Activated CD8-positive, alpha-beta T cell treated with anti-CD3 and anti-CD28 coated beads, Interleukin-2, amount 10 ng/mL, durations not matched to agents 7 days and 5 days (primary cell): ENCODE results near the gene SLC6A17. TPM values are rescaled to one million over a fixed set of nuclear protein-coding genes. Genes with fewer than 3 reads are reported as not detected.

Experiments used
- ATAC-seq: fragments of 150-1000 bp; cut with Tn5 transposase; one replicate; pipeline ENCODE4 v1.10.0; 2021; ENCODE audit warnings: moderate library complexity
- CTCF ChIA-PET: fragments of 350-600 bp; sonication (Branson Sonifier 250); formaldehyde crosslinking; loops from one replicate; lab custom pipeline; 2021; ENCODE audit warnings: antibody characterized with exemption; lab: Charles Lee
- POLR2A ChIA-PET: fragments of 350-600 bp; sonication (Branson Sonifier 250); formaldehyde crosslinking; loops from one replicate; lab custom pipeline; 2021; ENCODE audit warnings: antibody characterized with exemption; lab: Charles Lee
- DNase-seq: peaks from one replicate; pipeline ENCODE4 v3.0.0-alpha.2; 2020
- H3K27ac Mint-ChIP-seq: one replicate; pipeline ENCODE4 v1.8.0; 2021; ENCODE audit warnings: mild to moderate bottlenecking, mixed read lengths
- H3K27me3 Mint-ChIP-seq: one replicate; pipeline ENCODE4 v1.8.0; 2021; ENCODE audit warnings: low read depth, mixed read lengths
- H3K36me3 Mint-ChIP-seq: one replicate; pipeline ENCODE4 v1.8.0; 2021; ENCODE audit warnings: low read depth, mixed read lengths
- H3K4me1 Mint-ChIP-seq: one replicate; pipeline ENCODE4 v1.8.0; 2021; ENCODE audit warnings: low read depth, mixed read lengths
- H3K4me3 Mint-ChIP-seq: one replicate; pipeline ENCODE4 v1.8.0; 2021; ENCODE audit warnings: mild to moderate bottlenecking, mixed read lengths
- H3K9me3 Mint-ChIP-seq: one replicate; pipeline ENCODE4 v1.8.0; 2022; ENCODE audit warnings: mixed read lengths; ENCODE audit not compliant: insufficient read depth
- total RNA-seq, 2 experiments: library from RNA; stranded (reverse); gene quantifications; one replicate each; pipeline ENCODE4 v1.2.3, GENCODE V29; 2021

The SLC6A17 gene
- total RNA-seq, result not detected

DNA sequence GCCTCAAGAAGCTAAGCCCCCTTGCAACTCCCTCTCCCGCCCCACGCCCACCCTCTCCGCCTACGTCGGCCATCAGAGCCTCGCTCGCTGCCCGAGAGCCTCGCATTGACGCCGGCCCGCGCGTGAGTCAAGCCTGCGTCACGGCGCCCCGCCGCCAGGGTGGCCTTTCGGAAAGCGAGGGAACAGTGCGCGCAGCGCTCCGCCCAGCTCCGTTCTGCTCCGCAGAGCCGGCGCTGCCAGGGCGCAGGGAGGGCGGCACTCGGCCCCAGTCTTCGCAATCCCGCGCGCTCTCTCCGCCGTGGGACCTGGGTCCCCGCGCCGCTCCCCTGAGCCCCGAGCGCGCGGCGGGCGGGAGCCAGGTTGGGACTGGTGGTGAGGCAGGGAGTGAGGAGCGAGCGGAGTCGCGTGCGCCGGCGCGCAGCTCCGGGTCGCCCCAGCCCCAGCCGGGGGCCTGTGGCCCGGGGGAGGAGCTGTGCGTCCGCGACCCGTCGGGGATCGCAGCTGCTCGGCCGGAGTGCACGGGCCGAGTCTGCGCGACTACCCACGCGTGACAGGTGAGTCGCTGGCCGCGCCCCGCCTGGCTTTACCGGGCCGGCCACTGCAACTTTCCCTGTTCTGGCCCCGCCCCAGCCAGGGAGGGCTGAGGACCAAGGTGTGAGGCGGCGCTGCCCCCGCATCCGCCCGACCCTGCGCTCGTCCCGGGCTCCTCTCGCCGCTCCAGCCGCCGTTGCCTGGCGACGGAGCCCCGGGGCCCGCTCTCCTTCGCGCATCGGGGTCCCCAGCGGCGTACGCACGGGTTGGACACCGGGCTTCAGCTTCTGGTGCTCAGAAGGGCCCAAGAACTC is at the start of gene SLC6A17:
TSS of gene SLC6A17 (plus strand) at position 165 of the 845 bp plus-strand sequence. CDS start 16,436 bp downstream, outside the sequence.
- Mint-ChIP-seq H3K36me3 (no peaks in the 10 kb centered on the region), H3K27me3 (peaks cover 40% of the 10 kb centered on the region), H3K4me1 (peaks cover 2% of the 10 kb centered on the region), H3K4me3 (no peak within 1 kb of the TSS), H3K27ac (no peak within 1 kb of the TSS), H3K9me3 (no peaks in the 10 kb centered on the region)
- ChIA-PET CTCF (interaction anchor here (1.0 kb wide), 1 partner anchor 27 kb away, joined by 3 read pairs; no protein-coding TSS in a partner anchor), POLR2A (no interaction called here)
- ATAC-seq, result peak; percentile 76
- peak; percentile 25 for DNase-seq

DNA sequence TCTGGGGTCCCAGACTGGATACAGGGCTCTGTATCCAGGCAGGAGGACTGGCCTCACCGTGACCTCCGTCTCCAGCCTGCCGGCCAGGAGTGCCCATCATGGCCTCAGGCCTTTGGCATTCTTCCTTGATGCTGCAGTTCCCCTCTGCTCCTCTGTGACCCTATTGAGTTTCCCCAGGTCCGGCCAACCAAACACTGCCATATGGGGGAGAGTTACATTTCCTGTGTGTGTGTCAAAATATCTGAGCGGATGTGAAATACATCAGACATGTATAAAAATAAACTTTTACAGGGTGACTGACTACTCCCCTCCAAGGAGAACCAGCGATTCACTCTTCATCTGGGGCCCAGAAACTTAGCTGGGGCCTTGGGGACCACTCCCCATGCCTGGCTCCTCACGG is 48.2 kb upstream of the SLC6A17 start:
- Mint-ChIP-seq H3K4me3 (no peak overlapping the region), H3K27me3 (peaks cover 2% of the 10 kb centered on the region)
- POLR2A ChIA-PET, result no interaction called here

DNA sequence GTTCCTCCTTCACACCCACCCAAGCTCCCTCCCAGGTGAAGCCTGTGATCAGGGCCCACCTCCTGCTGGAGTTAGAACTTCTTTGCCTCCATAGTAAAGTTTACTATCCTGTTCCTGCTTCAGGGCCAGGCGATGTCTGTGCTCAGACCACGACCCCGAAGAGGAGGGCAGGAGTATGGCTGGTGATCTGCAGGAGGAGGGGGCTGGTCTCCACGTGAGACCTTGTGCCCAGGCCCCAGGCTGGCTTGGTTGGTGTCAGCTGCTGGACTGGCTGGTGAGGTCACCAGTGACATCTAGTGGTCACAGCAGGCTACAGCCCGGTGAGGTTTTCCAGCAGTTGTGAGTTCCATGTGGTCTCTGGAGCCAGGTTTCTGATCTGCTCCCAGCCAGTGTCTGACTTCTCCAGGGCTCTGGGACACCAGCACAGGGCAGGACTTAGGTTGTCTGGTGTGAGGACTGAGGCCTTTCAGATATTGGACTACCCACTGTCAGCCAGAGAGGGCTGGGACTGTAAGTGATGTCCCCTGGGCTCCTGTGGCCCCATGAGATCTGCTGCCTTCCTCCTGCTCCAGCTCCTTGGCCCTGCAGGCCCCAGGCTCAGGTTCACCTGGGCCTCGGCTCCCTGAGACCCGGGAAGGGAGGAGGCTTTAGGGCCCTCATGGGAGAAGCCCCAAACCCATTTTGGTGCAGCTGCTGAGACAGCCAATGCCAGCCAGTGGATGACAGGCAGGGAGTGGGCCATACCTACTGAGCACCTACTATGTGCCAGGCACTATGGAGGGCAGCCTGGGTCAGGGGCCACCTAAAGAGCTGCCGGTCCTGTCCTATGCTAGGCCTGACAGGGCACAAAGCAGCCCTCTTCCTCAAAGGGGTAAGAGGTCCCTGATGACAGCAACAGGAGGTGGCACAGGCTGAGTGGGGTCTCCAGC is 44.0 kb upstream of the SLC6A17 start:
- ChIA-PET POLR2A (no interaction called here), CTCF (interaction anchor here (0.8 to 7.7 kb wide), 15 partner anchors 9 to 466 kb away, joined by 3 to 63 read pairs (median 6); no protein-coding TSS in a partner anchor)
- peak; percentile 77 for ATAC-seq
- Mint-ChIP-seq H3K27ac (no peak overlapping the region), H3K4me3 (no peak overlapping the region), H3K4me1 (no peaks in the 10 kb centered on the region), H3K27me3 (peaks cover 8% of the 10 kb centered on the region), H3K36me3 (no peaks in the 10 kb centered on the region), H3K9me3 (no peaks in the 10 kb centered on the region)
- peak; percentile 70 for DNase-seq

More for the DNA sequence above, 48.2 kb upstream of the SLC6A17 start:
- no peaks in the 10 kb centered on the region for H3K36me3 Mint-ChIP-seq
- ATAC-seq (no peak), DNase-seq (no peak)
- no peak overlapping the region for H3K27ac Mint-ChIP-seq
- H3K9me3 Mint-ChIP-seq, result no peaks in the 10 kb centered on the region
- no peaks in the 10 kb centered on the region for H3K4me1 Mint-ChIP-seq
- CTCF ChIA-PET, result interaction anchor here (0.9 to 7.7 kb wide), 6 partner anchors 11 to 106 kb away, joined by 3 to 63 read pairs (median 10); no protein-coding TSS in a partner anchor

DNA sequence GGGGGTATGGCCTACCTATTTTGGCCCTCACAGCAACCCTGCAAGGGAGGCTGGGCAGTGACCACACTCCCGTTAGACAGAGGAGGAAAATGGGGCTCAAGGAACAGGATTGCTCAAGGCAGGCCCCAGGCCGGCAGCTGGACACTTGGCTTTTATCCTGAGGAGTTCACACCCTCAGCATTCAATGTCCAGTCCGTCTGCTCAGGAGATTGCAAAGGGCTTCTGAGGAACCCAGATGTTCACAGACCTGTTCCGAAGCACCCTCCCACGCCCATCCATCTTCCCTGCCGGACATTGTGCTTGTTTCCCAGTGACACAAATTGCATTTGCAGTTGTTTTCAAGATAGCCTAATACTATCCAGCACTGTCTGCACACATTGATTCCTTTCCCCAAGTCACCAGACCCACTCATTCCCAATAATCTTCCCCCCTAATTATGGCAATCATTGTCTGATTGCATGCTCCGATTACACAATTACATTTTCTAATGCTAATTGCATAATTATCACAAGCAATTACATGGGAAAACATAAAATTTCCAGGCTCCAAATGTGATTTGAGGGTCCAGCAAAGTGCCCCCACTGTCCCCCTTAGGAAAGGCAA is 42.3 kb upstream of the SLC6A17 start:
- ChIA-PET CTCF (interaction anchor here (0.8 to 3.3 kb wide), 3 partner anchors 17 to 54 kb away, joined by 3 to 16 read pairs (median 3); no protein-coding TSS in a partner anchor), POLR2A (no interaction called here)
- peaks cover 7% of the 10 kb centered on the region for H3K27me3 Mint-ChIP-seq
- no peak for ATAC-seq
- no peak overlapping the region for H3K27ac Mint-ChIP-seq
- no peaks in the 10 kb centered on the region for H3K36me3 Mint-ChIP-seq
- H3K4me1 Mint-ChIP-seq, result no peaks in the 10 kb centered on the region
- no peak overlapping the region for H3K4me3 Mint-ChIP-seq
- no peak for DNase-seq
- H3K9me3 Mint-ChIP-seq, result no peaks in the 10 kb centered on the region

DNA sequence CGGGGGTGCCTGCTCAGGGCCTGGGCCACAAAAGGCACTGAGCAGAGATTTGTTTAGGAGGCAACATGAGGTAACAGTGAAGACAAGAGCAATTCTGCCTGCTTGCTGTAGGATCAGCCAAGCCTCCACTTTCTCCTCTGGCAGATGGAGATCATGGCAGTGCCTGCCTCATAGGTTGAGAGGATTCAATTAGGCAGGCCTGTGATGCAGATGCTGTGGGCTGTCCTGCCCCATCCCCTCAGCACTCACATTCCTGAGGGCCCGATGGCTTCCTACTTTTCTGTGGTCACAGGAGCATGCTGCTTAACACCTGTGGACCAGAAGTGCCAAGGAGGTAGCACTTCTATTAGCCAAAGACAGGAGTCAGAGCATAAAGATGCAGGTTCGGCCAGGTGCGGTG is 39.2 kb upstream of the SLC6A17 start:
- Mint-ChIP-seq H3K4me1 (no peaks in the 10 kb centered on the region), H3K27ac (no peak overlapping the region), H3K27me3 (peaks cover 11% of the 10 kb centered on the region), H3K9me3 (no peaks in the 10 kb centered on the region), H3K36me3 (no peaks in the 10 kb centered on the region), H3K4me3 (no peak overlapping the region)
- ATAC-seq (no peak), DNase-seq (no peak)
- POLR2A ChIA-PET, result no interaction called here
- CTCF ChIA-PET, result interaction anchor here (3.3 kb wide), 1 partner anchor 23 kb away, joined by 16 read pairs; no protein-coding TSS in a partner anchor

DNA sequence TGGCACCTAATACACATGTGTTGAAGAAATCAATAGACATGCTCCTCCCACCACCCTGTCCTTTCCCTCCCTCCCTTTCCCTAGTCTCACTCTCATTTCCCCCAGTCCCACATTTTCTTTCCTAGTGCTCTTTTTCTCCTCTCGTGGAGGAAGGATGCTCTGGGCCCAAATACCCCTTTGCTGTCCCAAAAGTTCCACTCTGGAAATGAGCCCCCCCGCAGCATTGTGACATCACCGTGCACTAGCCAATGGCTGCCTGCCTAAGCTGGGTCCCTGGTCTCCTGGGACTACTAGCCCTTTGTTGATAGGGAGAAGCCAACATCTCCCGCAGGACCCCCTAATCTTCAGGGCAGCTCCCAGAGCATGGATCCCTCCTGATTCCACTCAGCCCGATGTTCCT is 38.2 kb upstream of the SLC6A17 start, which contains the start of gene UBL4B:
TSS of gene UBL4B (plus strand) at position 301 of the 400 bp plus-strand sequence. CDS start at position 393, 92 bp downstream.
- Mint-ChIP-seq H3K4me3 (no peak within 1 kb of the TSS), H3K27ac (no peak within 1 kb of the TSS), H3K27me3 (peaks cover 11% of the 10 kb centered on the region), H3K9me3 (no peaks in the 10 kb centered on the region), H3K4me1 (no peaks in the 10 kb centered on the region), H3K36me3 (no peaks in the 10 kb centered on the region)
- ChIA-PET POLR2A (no interaction called here), CTCF (interaction anchor here (1.7 kb wide), 1 partner anchor 24 kb away, joined by 4 read pairs; no protein-coding TSS in a partner anchor)
- DNase-seq (no peak), ATAC-seq (no peak)

DNA sequence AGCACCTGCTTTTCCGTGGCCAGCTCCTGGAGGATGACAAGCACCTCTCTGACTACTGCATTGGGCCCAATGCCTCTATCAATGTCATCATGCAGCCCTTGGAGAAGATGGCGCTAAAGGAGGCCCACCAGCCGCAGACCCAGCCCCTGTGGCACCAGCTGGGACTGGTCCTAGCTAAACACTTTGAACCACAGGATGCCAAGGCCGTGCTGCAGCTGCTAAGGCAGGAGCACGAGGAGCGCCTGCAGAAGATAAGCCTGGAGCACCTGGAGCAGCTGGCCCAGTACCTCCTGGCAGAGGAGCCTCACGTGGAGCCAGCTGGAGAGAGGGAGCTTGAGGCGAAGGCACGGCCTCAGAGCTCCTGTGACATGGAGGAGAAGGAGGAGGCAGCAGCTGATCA is 37.6 kb upstream of the SLC6A17 start:
- H3K27ac Mint-ChIP-seq, result no peak overlapping the region
- DNase-seq (no peak), ATAC-seq (no peak)
- CTCF ChIA-PET, result interaction anchor here (1.7 kb wide), 1 partner anchor 24 kb away, joined by 4 read pairs; no protein-coding TSS in a partner anchor
- no peaks in the 10 kb centered on the region for H3K36me3 Mint-ChIP-seq
- peaks cover 11% of the 10 kb centered on the region for H3K27me3 Mint-ChIP-seq
- no peaks in the 10 kb centered on the region for H3K4me1 Mint-ChIP-seq
- POLR2A ChIA-PET, result no interaction called here
- no peak overlapping the region for H3K4me3 Mint-ChIP-seq
- no peaks in the 10 kb centered on the region for H3K9me3 Mint-ChIP-seq

DNA sequence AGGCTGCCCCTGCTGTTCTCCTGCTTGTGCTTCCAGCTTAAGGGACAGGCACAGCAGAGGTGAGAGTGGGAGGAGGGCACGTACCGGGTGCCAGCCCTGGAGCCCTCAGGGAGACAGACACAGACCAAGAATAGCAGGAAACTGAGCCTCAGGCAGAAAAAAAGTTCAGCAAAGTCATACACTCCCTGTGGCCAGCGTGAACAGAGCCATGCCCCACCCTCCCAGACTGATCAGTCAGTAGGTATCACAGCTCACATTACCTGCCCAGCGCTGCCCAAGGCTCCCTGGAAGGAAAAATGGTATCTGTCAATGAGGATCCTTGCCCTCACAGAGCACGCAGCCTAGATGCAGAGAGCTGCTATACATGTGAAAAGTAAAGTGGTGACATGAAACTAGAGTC is 36.7 kb upstream of the SLC6A17 start:
- CTCF ChIA-PET, result interaction anchor here (1.0 to 2.7 kb wide), 4 partner anchors 8 to 90 kb away, joined by 3 to 8 read pairs (median 4); no protein-coding TSS in a partner anchor
- DNase-seq (no peak), ATAC-seq (no peak)
- H3K27me3 Mint-ChIP-seq, result peaks cover 8% of the 10 kb centered on the region
- H3K36me3 Mint-ChIP-seq, result no peaks in the 10 kb centered on the region
- POLR2A ChIA-PET, result no interaction called here
- H3K9me3 Mint-ChIP-seq, result no peaks in the 10 kb centered on the region
- H3K4me1 Mint-ChIP-seq, result no peaks in the 10 kb centered on the region
- H3K27ac Mint-ChIP-seq, result no peak overlapping the region
- H3K4me3 Mint-ChIP-seq, result no peak overlapping the region

DNA sequence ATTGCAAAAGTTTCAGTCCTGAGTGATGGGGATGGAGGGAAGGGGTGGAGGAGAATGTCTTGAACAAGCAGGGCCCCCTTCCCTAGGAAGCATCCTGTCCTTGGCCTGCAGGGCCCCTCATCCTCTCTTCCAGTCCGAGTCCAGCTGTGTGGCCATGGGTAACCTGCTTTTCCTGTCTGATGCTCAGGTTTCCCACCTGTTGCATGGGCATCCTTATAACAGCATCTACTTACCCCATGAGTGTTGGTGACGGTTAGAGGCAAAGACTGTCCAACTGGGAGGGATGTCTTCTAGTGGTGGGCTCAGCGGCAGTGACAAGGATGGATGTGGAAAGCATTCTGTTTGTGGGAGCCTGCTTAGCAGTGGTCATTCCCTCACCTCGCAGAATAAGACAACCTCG is 36.1 kb upstream of the SLC6A17 start:
- CTCF ChIA-PET, result interaction anchor here (1.0 to 2.7 kb wide), 4 partner anchors 9 to 89 kb away, joined by 3 to 8 read pairs (median 4); no protein-coding TSS in a partner anchor
- Mint-ChIP-seq H3K27ac (no peak overlapping the region), H3K27me3 (peaks cover 6% of the 10 kb centered on the region), H3K9me3 (no peaks in the 10 kb centered on the region), H3K4me3 (no peak overlapping the region), H3K4me1 (no peaks in the 10 kb centered on the region), H3K36me3 (no peaks in the 10 kb centered on the region)
- POLR2A ChIA-PET, result no interaction called here
- ATAC-seq, result no peak
- DNase-seq, result no peak

DNA sequence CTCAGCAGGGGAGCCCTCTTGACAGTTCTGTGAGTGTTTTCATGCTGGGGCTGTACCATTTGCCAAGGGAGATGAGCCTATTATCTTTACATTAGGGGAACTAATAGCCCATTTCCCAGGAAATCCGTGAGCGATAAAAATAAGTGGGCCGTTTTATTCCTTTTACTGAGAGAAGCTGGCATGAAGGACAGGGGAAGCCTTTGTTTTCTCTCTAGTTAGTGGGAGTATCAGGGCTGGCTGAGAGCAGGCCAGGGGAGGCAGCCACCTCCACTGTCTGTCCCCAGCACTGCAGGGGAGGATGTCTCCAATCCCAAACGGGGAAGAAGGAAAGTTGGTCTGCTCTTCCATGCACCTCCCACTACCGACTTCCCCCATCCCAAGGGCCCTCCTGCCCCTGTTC is 35.5 kb upstream of the SLC6A17 start:
- ATAC-seq, result no peak
- no peaks in the 10 kb centered on the region for H3K4me1 Mint-ChIP-seq
- no peak for DNase-seq
- H3K36me3 Mint-ChIP-seq, result no peaks in the 10 kb centered on the region
- H3K27me3 Mint-ChIP-seq, result peaks cover 5% of the 10 kb centered on the region
- no peak overlapping the region for H3K27ac Mint-ChIP-seq
- H3K4me3 Mint-ChIP-seq, result no peak overlapping the region
- POLR2A ChIA-PET, result no interaction called here
- H3K9me3 Mint-ChIP-seq, result no peaks in the 10 kb centered on the region
- CTCF ChIA-PET, result interaction anchor here (2.0 to 2.7 kb wide), 2 partner anchors 10 to 88 kb away, joined by 6 to 8 read pairs; no protein-coding TSS in a partner anchor
